NCI-H146 (cell line): ENCODE results near the gene PPM1J.

Source experiments
- DNase-seq: peaks from one replicate; lab custom pipeline; 2025; lab: John Stamatoyannopoulos, UW

The PPM1J gene

GRCh38 chr1:112687361-112687760, 27.8 kb downstream of the PPM1J start:
- DNase-seq, result no peak

GRCh38 chr1:112686835-112687234, 28.3 kb downstream of the PPM1J start:
- DNase-seq, result no peak

- DNase-seq, result no peak
Observed at GRCh38 chr1:112686417-112686816, 28.7 kb downstream of the PPM1J start.

GRCh38 chr1:112685913-112686312, 29.2 kb downstream of the PPM1J start:
- no peak for DNase-seq

- DNase-seq, result no peak
Observed at GRCh38 chr1:112678605-112679004, 36.5 kb downstream of the PPM1J start.

- DNase-seq, result no peak
Observed at GRCh38 chr1:112677501-112677900, 37.6 kb downstream of the PPM1J start.

GRCh38 chr1:112676543-112676942, 38.6 kb downstream of the PPM1J start:
- DNase-seq, result no peak

- no peak for DNase-seq
Observed at GRCh38 chr1:112675728-112676381, 39.3 kb downstream of the PPM1J start.

- DNase-seq, result peak; percentile 66
Observed at GRCh38 chr1:112674986-112675727, 40.0 kb downstream of the PPM1J start.

- DNase-seq, result peak; percentile 70
Observed at GRCh38 chr1:112674440-112674985, 40.6 kb downstream of the PPM1J start, which contains the start of gene MOV10. Gene MOV10 (plus strand): TSS chr1:112674659. CDS start chr1:112674913, 254 bp downstream.

GRCh38 chr1:112673592-112674439, 41.3 kb downstream of the PPM1J start:
- peak; percentile 1 for DNase-seq

GRCh38 chr1:112672842-112673241, 42.3 kb downstream of the PPM1J start:
- DNase-seq, result no peak

- DNase-seq, result no peak
Observed at GRCh38 chr1:112672009-112672408, 43.1 kb downstream of the PPM1J start.

- DNase-seq, result no peak
Observed at GRCh38 chr1:112666946-112667345, 48.2 kb downstream of the PPM1J start.

- DNase-seq, result no peak
Observed at GRCh38 chr1:112665857-112666256, 49.3 kb downstream of the PPM1J start.
